GM18951 (cell line): ENCODE data around the gene ZNF302.
"Not testable (repeated sequence)": the region's sequence is repeated elsewhere in the genome, so short reads cannot be mapped to it uniquely, and the experiment has no call there.

Experiments used
- POLR2A ChIP-seq: IDR thresholded peaks from 4 replicates; pipeline ENCODE4 v1.6.1; 2011; ENCODE audit warnings: mild to moderate bottlenecking; ENCODE audit not compliant: insufficient read length, insufficient read depth; ENCODE audit errors: extremely low read depth
- in situ Hi-C: fragments of 300-500 bp; cut with MboI; formaldehyde crosslinking; loops from one replicate; pipeline ENCODE4 v1.12.0; 2022; ENCODE audit warnings: low sequenced_read_pairs, mixed read lengths, inconsistent platforms; ENCODE audit not compliant: unreplicated experiment

ZNF302 gene

DNA sequence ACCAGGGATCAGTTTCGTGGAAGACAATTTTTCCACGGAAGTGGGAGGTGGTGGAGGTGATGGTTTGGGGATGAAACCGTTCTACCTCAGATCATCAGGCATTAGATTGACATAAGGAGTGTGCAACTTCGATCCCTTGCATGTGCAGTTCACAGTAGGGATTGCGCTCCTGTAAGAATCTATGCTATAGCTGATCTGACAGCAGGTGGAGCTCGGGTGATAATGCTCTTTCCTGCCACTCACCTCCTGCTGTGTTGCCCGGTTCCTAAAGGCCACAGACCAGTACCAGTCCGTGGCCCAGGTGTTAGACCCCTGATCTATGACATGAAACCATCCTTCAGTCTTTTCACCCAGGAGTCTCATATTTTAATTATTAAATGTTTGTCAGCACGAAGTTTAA, 4.0 kb downstream of the ZNF302 start:
- in situ Hi-C loops: no loop called here
- no peak for TF ChIP-seq POLR2A

DNA sequence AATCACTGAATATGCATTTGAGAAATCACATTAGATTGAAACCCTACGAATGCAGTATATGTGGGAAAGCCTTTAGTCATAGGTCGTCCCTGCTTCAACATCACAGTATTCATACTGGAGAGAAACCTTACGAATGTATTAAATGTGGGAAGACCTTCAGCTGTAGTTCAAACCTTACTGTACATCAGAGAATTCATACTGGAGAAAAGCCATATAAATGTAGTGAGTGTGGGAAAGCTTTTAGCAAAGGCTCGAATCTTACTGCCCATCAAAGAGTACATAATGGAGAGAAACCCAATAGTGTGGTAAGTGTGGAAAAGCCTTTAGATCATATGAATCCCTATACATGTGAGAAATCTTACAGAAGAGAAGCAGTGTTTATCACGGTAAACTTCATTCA, 7.8 kb downstream of the ZNF302 start:
- in situ Hi-C loops: not testable (repeated sequence)

DNA sequence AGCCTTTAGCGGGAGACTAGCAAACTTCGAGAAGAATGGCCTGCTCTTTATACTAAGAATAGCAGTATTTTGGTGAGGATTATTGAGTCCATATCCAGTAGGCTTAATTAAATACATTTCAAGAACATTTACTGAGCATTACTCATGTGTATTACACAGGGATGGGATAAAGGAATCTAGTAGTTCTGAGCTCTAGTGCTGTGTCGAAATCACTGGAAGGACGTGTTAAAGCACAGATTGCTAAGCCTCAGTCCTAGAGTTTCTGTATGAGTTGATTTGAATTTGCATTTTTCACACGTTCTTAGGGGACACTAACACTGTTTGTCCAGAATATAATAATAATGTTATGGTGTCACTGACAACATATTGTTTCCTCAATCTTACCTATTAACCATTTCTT, 9.0 kb downstream of the ZNF302 start:
- in situ Hi-C loops: no loop called here

DNA sequence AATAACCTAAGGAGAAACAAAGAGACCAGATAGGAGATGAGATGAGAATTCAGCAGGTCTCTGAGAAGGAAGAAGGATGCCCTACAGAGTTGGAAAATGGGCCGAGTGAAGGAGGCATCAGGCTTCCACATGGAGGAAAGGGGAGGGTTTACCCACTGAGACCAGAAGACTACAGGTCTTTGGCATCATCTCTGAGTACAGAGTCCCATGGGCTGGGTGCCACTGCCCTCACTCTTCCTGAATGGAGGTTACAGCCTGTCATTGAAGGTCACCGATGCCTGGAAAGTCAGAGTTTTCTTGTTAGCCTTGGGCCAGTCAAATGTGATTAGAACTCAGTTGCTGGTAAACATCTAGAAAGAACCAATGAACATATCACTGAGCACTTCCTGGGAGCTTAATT, 9.9 kb downstream of the ZNF302 start:
- in situ Hi-C loops: no loop called here
- no peak for TF ChIP-seq POLR2A

More for the DNA sequence above, 9.0 kb downstream of the ZNF302 start:
- TF ChIP-seq POLR2A: no peak

DNA sequence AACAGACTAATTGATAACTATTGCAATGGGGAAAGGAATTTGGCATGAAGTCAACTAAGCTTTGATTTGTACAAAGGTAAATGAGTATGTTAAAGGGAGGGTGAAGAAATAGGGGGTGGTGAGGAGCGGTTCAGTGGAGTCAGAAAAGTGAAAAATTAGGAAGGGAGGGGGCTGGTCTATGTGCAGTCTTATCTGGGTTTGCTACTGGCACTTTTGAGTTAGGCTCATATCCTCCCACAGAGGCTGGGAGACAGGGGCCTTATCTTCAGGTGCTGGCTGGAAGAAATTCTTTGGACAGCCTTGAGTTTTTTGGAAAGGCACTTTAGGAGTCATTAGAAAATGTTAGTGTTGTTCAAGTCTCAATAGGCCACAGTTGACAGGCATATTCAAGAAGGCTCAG, 11.1 kb downstream of the ZNF302 start:
- no peak for TF ChIP-seq POLR2A
- in situ Hi-C loops: no loop called here

DNA sequence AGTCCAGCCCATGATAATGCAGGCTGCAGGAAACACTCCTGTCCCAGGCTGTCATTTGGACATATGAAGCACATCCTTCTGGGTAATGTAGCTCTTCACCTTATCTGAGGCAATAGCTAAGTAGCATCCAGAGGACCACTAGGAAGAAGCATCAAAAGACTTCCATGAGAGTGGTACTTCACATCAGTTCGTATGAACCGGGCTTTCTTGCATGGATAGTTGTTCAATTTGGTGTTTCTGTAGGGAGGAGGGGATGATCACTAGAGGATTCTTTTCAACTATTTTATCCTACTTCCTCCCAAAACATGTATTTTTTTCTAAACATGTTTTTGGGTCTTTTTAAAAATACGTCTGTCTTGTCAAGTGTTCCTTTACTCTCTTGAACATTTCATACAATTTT, 12.9 kb downstream of the ZNF302 start:
- TF ChIP-seq POLR2A: no peak
- in situ Hi-C loops: no loop called here

DNA sequence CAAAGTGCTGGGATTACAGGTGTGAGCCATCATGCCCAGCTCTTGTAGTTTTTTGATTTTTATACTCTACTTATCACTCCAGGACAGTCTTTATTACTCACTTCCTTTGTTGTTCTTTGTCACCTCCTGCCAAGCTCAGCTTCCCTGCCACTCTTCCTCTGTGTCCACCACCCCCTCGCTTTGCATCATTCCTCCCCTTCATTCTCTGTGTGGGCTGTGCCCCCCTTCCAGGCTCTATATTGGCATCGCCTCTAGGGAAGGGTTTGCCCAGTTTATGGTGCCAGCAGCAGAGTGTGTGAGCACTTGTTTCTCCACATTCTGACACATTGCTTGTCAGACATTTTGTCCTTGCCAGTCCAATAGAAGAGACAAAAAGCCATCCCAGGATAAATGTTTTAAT, 15.1 kb downstream of the ZNF302 start:
- no peak for TF ChIP-seq POLR2A
- in situ Hi-C loops: no loop called here

DNA sequence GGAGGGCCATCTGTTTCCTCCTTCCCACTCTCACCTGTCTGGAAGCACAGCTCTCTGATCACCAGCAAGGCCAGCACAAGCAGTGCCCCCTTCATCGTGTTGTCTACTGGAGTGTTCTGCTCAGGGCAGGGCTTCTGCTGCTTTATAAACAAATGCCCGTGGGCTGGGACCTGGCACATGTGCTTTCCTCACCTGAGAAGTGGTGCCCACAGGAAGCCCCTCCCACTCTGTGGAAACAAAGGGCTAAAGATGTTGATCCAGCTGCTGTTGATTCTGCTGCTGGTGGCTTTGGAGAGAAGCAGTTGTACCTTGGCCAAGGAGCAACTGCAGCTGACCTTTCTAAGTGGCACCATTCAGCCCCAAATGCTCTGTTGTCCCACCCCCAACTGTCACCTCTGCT, 30.2 kb downstream of the ZNF302 start:
- in situ Hi-C loops: no loop called here
- no peak for TF ChIP-seq POLR2A

DNA sequence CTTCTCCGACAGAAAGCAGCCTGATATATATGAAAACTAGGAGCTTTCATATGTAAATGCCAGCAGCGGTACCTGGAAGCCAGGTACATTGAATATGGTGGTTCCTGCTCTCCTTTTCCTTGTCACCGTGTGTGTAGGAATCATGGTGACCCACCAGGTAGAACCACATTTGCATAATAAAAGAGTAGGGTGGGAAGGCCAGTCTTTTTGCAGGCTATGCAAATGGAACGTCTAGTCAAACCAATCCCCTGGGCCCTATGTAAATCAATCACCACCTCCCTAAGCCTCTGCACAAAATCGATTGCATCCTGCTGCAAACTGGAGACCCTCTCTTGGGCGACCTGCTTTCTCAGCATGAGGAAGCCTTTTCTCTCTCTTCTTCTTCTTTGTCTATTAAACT, 34.4 kb downstream of the ZNF302 start:
- in situ Hi-C loops: no loop called here
- TF ChIP-seq POLR2A: no peak

DNA sequence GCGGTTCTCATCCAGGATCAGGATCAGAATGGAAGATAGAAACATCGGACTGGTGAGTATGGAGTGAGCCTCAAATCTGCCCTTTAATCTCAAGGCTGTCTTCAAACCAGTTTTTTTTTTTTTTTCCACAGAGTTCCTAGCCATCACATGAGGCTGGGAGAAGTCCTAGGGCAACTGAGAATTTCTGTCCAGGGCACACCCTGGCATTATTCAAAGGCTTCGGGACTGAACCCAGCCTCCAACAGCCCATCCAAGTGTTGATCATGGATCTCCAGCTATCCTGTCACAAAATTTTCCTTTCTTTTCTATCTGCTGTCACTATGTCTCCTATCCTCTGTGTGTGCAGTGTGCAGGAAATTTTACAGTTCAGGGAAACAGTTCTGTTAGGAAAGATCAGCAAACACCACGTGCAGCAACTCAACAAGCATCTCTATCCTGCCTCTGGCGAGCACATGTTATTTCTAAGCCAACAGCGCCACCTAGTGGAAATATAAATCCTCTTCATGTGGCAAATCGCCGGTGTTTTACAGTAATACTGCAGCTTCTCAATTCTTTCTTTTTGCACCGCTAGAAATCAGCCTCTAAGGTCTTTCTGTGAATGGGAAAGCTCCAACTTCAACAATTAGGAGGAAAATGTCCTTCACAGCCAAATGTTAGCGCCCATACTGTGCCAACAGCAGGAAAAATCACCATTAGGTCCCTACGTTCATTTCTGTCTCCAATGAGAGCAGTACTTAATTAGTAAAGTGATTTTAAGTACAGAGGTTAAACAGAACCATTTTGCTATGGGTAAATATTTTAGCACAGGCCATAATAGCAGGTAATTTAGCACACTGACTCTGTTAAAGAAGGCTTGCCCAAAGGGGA, 35.1 kb downstream of the ZNF302 start:
- TF ChIP-seq POLR2A: no peak
- in situ Hi-C loops: no loop called here

DNA sequence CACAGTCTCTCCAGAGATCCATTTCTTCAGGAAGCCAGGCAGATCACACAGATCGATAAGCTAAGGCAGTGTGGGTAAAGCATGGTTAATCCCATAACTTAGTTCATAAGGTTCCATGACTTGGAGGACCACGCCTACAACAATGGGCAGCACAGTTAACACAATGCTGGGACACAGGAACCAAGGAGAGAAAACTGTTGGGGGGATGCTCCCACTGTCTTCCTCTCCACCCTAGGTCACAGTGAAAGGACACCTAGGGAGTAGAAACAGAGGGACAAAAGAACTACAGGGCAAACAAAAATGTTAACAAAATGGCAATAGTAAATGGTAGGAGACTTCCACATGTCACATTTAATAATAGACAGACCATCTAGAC, 35.8 kb downstream of the ZNF302 start:
- in situ Hi-C loops: no loop called here
- TF ChIP-seq POLR2A: no peak

DNA sequence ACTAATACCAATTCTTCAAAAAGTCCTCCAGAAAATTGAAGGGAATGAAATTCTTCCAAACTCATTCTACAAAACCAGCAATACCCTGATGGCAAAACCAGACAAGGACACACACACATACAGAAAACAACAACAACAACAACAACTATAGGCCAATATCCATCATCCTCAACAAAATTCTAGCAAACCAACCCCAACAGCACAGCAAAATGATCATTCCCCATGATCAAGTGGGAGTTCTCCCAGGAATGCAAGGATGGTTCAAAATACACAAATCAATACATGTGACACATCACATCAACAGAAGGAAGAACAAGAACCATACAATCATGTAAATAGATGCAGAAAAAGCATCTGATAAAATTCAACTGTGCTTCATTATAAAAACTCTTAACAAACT, 37.9 kb downstream of the ZNF302 start:
- TF ChIP-seq POLR2A: no peak
- in situ Hi-C loops: no loop called here

DNA sequence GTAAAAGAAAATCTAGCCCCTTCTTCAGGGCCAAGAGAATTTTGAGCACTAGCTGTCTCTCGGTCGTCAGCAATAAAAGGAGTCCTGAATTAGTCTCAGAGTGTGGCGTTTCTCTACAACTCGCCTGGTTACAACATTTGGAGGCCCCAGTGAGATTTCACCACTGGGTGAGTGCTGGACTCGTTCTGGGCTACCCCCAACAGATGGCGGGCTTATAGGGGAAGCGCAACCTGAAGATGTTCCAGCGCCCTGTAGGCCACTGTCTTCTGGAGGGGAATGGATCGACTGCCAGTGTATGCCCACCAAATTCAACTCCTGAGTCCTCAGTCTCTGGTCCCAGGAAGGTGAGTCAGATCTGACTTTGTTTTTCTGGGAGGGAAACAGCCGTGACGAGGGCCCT, 44.9 kb downstream of the ZNF302 start:
- TF ChIP-seq POLR2A: no peak
- in situ Hi-C loops: no loop called here

DNA sequence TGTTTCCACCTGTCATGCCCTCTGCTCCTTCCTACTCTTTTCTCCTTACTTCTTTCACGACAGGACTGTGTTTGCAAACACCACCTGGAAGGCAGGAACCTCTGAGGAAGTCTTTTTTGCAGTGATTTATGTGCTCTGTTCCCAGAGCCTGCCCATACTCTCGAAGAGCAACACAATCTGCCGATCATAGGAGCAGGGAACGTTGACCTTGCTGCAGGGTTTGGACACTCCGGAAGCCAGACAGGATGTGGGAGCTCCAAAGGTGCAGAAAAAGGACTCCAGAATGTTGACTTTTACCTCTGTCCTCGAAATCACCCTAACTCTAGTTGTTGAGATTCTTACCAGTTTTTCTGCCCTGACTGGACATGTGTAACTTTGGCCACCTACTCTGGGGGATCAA, 47.9 kb downstream of the ZNF302 start:
- in situ Hi-C loops: no loop called here
- no peak for TF ChIP-seq POLR2A

DNA sequence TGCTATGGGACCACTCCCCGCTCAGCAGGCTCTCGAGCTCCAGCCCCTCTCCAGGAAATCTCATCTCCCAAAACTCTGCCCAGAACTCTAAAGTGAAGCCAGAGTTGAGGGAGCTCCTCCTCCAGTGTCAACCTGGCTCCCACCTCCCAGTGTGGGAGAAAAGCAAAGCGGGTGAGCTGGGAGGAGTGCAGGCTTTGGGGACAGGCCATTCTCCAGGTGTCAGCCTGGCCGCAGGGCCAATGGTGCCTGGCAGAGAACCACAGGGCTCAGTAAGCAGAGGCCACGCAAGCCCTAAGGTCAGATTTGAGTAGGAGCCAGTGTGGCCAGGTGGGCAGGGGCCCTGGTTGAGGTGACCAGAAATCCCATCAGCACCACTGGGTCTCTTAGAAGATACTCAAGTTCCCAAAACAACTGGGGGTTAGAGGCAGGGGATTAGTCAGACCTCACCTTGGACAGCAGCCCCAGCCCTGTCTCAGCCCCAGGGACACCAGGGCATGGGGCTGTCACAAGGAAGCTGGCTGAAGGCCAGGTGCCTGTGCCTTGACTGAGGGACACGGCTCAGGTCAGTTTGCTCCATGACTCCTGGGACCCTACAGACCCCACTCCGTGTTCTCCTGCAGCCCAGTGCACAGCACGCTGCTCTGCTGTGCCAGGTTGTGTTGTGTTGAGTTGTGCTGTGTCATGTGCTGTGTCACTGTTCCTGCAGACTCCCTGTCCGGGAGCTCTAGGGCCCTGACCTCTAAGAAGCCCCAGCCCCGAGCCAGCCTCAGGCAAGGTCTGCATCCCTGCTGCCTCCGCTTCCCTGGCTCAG, 53.7 kb downstream of the ZNF302 start:
- TF ChIP-seq POLR2A: no peak
- in situ Hi-C loops: no loop called here

DNA sequence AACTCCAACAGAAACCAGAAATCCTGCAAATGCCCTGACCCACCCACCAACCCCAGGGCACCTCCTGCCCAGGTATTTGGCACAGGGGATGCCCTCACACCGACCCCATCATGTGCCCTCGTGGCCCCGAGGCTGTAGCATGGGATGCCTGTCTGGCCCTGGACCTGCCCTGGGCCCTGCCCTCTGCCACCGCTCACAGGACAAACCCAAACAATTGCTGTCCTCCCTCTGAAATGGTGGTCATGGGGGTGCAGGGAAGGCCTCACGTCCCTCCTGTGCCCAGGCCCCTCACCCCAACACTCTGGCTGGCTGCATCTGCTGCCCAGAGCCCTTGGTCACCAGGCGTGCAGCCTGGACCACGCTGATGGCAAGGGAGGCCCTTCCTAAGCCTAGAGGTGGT, 54.5 kb downstream of the ZNF302 start:
- no peak for TF ChIP-seq POLR2A
- in situ Hi-C loops: no loop called here
